Activated T-helper 9 cell treated with anti-CD3 and anti-CD28 coated beads, Interleukin-2, amount 50 U/mL, for 16 hours (primary cell): ENCODE measurements around the gene IL27RA.

Experiments
- DNase-seq: peaks from one replicate; pipeline ENCODE4 v3.0.0-alpha.2; 2020; ENCODE audit warnings: low read depth

Gene IL27RA

DNA sequence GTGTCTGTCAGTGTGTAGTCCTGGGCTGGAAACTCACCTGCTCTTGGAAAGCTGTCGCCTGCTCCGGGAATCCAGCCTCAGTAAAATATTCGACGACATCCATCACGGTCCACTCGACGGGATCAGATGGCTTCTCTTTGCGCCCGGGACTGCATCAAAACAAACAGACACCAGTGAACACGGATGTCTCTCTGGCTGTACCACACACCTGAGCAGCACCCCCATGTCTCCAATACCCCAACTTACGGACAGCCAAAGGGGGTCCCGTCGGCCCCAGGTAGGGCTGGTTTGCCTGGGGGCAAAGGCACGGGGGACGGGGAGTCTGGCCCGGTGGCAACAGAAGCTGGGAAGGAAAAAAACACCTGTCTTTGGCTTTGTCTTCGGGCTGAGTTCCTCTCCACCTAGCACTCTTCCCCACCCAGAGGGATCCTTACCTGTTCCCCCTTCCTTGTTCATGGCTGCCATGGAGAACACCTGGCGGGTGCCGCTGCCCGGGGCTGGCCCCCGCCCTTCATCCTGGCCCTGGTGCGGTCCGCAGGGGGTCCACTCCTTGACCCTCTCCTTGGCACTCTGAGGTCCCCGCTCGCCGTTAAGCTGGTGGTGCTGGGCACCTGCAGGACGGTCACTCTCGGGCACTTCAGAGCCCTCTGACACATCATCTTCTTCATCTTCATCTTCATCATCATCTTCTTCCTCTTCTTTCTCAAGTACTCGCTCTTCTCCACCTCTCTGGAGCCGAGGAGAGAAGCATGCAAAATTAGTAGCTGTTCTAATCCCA lies 57.3 kb downstream of the IL27RA start:
- no peak for DNase-seq

DNA sequence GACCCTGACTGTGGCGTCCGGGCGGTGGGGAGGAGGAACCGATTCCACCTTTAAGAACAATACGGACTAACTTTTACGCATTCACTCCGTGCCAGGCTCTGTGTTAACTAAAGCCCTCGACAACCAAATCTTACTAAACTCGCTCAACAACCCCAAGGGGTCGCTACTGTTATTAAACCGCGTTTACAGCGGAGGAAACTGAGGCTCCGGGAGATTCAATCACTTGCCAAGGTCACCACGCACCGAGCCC lies 57.8 kb downstream of the IL27RA start:
- no peak for DNase-seq

DNA sequence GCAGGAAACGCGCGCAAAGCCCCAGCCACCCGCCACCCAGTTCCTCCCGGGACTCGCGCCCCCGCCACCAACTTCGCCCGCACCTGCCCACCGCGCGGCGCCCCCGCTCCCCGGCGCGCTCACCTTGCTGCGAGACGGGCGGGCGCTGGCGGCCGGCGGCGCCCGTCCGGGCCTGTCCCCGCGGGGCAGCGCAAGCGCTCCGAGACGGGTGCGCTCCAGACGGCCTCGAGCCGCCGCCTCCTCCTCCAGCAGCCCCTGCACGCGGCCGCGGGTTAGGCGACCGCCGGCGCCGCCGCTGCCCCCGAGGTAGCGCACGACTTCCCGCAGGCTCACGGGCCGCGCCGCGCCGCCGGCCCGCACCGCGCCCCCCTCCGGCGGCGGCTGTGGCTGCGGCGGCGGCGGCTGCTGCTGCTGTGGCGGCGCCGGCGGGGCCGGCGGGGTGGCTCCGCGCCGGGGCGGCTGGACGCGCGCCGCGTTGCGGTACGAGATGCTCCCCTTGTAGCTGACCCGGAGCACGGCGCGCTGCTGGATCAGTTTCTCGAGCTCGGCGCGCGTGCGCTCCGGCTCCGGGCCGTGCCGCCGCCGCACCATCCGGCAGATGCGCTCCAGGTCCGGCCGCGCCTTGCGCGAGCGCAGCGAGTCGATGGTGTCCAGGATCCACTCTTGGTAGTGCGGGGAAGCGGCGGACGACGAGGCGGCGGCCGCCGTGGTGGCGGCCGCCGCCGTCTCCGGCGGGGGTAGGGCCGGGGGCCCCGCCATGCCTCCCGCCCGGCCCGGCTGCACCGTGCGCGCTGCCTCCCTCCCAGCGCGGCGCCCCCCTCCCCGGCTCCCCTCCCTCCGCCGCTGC lies 58.3 kb downstream of the IL27RA start:
- peak; percentile 36 for DNase-seq

DNA sequence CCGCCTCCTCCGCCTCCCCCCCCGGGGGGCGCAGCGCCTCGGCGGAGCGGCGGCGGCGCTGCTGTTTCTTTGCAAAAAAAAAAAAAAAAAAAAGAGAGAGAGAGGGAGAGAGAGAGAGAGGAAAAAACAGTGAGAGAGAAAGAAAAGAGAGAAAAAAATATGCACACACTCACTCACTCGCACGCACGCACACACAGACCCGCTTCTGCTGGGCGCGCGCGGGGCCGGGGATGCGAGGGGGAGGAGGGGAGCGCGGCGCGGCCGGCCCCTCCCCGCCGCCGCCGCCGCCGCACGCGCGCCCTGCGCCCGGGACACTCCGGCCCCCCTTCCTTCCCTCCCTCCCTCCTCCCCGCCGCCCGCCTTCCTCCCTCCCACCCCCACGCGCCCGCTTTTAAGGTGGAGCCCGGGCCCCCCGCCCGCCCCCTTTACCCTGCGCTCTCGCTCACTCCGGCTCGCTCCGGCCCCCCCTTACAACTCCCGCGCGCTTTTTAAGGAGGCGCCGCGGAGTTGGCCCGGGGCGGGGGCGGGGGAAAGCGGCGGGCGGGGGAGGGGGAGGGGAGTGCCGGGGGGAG lies 59.0 kb downstream of the IL27RA start, which contains the start of gene SAMD1:
Gene SAMD1 (minus strand): TSS at position 243 of the 572 bp plus-strand sequence.
- DNase-seq, result peak; percentile 78

DNA sequence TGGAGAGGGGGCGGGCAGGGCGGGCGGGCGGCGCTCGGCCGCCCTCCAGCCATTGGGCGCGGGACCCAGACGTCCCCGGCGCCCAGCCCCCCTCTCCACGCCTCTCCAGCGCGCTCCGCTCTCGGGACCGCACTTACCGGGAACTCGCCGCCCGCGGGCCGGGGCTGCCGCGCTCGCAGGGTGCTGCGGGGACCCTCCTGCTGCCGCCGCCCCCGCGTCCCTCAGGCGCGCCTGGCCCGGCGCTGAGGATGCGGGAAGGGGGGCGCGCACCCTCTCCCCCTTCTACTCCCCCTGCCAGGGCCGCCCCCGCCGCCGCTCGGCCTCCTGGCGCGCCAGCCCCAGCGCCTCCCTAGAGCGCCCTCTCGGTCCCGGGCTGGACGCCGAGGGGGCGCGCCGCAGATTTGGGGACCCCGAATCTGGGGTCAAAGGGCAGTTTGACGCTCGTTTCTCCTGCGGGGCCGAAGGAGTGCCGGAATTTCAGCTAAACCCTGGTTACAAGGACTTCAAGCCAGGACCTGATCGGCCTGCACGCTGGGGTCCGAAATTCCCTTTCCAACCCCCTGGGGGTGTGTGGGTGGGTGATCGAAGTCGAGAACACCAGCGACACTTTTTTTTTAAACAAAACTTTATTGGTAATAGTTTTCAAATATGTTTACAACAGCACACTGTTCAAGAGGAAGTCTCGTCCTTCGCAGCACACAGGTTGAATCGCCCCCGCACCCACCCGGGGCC lies 59.7 kb downstream of the IL27RA start:
- DNase-seq, result peak; percentile 36

DNA sequence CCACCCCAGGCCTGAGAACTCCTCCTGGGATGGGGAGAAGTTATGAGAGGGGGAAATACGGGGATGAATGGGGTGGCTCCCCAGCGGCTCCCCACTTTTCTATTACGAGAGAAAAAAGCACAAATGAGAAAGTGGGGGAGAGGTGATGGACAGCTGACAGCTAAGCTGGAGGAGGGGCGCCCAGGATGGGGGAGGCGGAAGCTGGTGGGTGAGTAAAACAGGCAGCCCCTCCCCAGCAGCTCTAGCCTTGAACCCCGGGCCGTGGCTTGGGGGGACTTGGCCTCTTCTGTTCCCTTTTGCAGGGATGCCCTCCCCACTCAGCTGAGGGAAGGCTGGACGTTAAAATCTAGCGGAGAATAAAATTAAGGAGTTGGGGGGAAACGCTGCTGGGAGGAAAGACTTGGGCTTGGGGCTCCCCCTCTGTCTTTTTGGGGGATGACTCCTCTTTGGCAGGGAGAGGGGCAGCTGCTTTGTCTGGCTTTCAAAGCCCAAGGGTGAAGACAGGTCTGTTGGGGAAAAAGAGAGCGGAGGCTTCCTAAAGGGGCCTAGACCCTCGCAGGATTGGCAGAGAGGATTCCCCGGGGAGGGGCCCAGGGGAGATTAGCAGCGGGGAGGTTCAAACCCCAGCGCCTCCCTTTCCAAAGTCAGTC lies 60.4 kb downstream of the IL27RA start:
- no peak for DNase-seq

DNA sequence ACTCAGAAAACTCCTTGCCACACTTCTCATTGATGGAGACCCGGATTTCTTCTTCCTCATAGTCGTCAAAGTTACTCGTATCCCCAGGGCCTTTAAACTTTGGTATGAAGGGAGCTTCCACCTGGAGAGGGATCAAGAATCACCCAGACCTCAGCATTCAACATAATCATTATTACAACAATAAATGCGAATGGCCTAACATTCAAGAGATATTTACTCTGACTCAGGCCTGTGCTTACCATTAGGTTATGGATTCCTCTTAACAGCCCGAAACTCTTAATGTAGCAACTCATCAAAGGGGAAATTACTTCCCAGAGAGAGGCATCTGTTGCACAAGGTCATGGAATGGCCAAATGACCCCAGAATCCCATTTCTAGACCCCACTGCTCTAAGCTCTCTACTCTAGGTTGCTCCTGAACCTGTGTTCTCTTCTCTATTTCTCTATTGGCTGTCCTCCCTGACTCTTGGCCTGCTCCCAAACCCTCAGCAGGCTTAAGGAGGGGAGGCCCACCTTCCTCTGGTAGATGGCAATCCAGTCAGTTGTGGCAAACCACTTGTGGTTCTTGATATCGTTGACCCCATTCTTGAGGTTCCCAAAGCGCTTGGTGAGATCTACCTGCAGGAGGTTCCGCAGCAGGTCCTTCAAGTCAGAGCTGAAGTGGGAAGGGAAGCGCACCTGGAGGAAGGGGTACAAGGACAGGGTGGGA lies 61.7 kb downstream of the IL27RA start:
- DNase-seq, result no peak

DNA sequence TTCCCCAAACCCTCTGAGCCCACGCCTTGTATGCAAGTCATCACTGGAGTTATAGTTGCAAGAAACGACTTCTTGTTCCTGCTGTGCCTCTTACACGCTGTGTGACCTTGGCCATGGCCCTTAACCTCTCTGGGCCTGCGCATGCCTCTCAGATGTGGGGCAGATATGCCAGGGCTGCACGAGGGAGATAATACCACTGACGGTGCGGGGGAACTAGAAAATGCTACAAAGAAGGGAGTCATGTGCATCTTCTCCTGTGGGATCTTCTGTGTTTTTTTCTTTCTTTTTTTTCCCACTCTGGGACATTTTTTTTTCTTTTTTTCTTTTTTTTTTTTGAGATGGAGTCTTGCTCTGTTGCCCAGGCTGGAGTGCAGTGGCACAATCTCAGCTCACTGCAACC lies 63.3 kb downstream of the IL27RA start:
- no peak for DNase-seq

DNA sequence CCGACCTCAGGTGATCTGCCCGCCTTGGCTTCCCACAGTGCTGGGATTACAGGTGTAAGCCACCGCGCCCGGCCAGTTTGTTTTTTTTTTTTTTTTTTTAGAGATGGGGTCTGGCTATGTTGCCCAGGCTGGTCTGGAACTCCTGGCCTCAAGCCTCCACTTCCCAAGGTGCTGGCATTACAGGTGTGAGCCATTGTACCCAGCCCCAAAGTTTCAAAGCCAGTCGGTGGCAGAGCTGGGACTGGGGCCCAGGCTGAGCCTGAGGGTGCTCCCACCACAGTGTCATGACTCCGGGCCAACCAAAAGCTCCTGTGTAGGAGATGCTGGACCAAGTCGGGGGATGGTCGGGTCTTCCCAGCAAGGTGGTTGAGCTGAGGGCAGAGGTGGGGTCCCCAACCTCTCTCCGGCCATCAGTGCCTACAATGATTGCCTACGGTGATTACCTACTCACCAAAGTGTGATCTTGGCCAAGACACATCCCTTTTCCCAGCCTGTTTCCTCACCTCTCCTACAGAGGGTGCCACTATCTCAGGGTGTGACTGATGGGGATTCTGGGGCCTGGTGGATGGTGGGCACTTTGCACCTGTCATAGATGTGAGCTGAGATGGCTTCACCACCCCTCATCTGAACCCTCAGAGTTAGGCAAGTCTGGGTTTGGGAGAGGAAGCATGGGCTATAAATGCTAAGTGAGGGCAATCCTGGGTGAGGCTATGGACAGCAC lies 64.9 kb downstream of the IL27RA start:
- DNase-seq, result no peak

DNA sequence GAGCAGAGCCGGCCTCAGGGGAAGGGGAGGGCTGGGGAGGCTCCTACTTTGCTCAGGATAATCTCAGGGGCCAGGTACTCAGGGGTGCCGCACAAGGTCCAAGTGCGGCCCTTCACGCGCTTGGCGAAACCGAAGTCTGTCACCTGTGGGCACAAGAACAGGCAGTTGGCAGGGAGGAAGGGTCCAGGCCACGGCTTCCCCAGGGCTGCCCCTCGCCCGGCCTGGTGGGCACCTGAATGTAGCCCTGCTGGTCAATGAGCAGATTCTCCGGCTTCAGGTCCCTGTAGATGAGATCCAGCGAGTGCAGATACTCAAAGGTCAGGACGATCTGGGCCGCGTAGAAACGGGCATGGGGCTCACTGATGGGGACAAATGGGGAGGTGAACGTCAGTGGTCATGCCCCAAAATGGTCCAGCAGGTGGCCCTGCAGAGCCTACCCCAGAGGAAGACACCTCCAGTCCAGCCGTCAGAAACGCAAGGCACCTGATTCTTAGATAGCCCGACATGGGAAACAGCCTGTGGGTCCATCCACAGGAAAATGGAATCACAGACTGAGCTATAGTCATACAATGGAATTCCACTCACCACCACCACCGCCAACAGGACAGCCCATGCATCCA lies 66.1 kb downstream of the IL27RA start:
- no peak for DNase-seq

DNA sequence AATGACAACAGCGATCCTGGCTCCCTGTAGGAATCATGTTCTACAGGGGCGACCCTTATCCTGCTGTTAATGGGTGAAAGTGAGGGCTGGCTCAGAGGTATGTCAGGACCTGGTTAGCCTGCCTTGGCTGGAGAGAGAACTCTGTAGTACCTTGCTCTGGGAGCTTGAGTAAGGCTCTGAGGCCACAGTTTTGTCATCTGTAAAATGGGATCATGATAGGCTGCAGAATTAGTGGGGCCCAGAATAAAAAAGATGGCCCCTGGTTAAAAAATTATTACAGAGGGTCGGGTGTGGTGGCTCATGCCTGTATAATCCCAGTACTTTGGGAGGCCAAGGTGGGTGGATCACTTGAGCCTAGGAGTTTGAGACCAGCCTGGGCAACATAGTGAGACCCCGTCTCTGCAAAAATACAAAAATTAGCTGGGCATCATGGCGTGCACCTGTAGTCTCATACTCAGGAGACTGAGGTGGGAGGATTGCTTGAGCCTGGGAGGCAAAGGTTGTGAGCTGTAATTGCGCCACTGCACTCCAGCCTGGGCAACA lies 69.5 kb downstream of the IL27RA start:
- DNase-seq, result no peak

DNA sequence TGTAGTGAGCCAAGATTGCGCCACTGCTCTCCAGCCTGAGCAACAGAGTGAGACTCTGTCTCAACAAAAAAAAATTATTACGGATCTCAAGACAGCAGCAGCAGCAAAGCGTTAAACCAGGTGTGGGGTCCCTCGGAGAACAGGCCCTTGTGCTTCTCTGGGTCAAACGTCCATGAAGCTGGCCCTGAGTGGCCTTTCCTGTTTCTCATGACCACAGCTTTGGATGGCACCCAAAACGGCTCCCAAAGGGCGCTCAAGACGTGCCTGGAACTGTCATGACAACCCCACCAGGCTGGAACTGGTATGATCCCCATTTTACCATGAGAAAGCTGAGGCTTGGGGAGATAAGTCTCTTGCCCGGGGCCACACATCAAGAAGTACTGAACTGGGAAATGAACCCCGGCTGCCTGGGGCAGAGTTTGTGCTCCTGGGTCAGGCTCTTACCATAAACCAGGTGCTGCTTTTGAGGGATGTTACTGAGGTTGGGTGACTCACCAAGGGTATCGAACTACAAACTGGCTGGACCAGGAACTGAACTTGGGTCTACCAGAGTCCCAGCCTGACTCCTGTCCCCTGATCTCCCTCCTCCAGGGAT lies 70.6 kb downstream of the IL27RA start:
- DNase-seq, result no peak

DNA sequence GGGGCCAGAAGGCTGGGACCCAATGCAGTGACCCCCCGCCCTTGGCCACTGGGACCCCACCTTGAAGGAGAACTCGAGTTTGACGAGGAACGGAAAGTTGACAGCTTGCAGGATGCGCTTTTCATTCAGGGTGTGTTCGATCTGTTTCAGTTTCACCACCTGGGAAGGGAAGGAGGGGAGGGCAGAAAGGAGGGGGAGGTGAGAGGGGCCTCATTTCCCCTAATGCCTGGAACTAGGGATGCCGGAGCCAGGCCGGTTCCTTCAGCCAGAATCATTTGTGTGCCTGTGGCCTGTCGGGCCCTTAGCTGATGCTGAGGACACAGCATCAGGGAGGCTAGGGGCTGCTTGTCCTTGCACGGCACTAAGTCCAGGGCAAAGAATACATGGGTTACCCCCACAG lies 71.2 kb downstream of the IL27RA start:
- no peak for DNase-seq
